Endothelial cell of umbilical vein (primary cell): ENCODE data around the gene KATNAL1. TPM values are rescaled to one million over a fixed set of nuclear protein-coding genes. Genes with fewer than 3 reads are reported as not detected.

Experiments used
- BruUV-seq: library from RNA; stranded (reverse); fragments of 400-500 nt; replicated peaks from 2 replicates; lab custom pipeline; 2021; lab: Mats Ljungman, UMichigan
- CTCF ChIA-PET: fragments of 300-600, 350-600 bp; sonication (Branson Sonifier 250); formaldehyde crosslinking; loops from one replicate; lab custom pipeline; 2021; ENCODE audit warnings: antibody characterized with exemption, inconsistent platforms; lab: Charles Lee
- POLR2A ChIA-PET: fragments of 300-600, 350-600 bp; sonication (Branson Sonifier 250); formaldehyde crosslinking; loops from one replicate; lab custom pipeline; 2021; ENCODE audit warnings: antibody characterized with exemption, inconsistent platforms; lab: Charles Lee
- DNase-seq: peaks from one replicate; pipeline ENCODE4 v3.0.0-alpha.2; 2011; ENCODE audit warnings: low read depth, low spot score
- FAIRE-seq: peaks from 2 replicates; lab custom pipeline; 2011; peaks lifted over from hg19 to GRCh38; lab: Jason Lieb, UNC
- H2AFZ ChIP-seq: 2 replicates; pipeline ENCODE4 v1.6.0; 2012; ENCODE audit warnings: low read depth, low read length, control low read depth, inconsistent platforms
- H3K27ac ChIP-seq: 2 replicates; pipeline ENCODE4 v1.5.1; 2011; ENCODE audit warnings: low read depth, mild to moderate bottlenecking, control low read depth, low read length, moderate library complexity; ENCODE audit not compliant: insufficient read depth
- H3K27me3 ChIP-seq, 2 experiments: 2 replicates each; pipeline versions ENCODE4 v1.6.0 to v1.6.1; 2011; ENCODE audit warnings: low read length in 2 of 2, mixed read lengths in 1 of 2; ENCODE audit not compliant: control insufficient read depth in 2 of 2, insufficient read depth in 2 of 2
- H3K36me3 ChIP-seq, 2 experiments: 2 replicates in 1 of 2; 3 replicates in 1 of 2; pipeline ENCODE4 v1.5.1; 2011; ENCODE audit warnings: low read length in 2 of 2, mild to moderate bottlenecking in 1 of 2, moderate library complexity in 1 of 2; ENCODE audit not compliant: control insufficient read depth in 2 of 2, insufficient read depth in 2 of 2; ENCODE audit errors: extremely low read depth in 1 of 2
- H3K4me1 ChIP-seq: 3 replicates; pipeline ENCODE4 v1.5.1; 2011; ENCODE audit warnings: mild to moderate bottlenecking, low read length; ENCODE audit not compliant: control insufficient read depth, insufficient read depth; ENCODE audit errors: extremely low read depth
- H3K4me2 ChIP-seq: 2 replicates; pipeline ENCODE4 v1.6.1; 2011; ENCODE audit warnings: low read length, control low read depth, mixed read lengths; ENCODE audit not compliant: insufficient read depth
- H3K4me3 ChIP-seq, 3 experiments: fragments of 200-600 bp in 1 of 3; sonication (generic), shearing (Covaris generic) in 1 of 3; replicated peaks in 1 of 3; 2 replicates each; pipeline ENCODE4 v1.5.1; 2011 to 2016; ENCODE audit warnings: control low read depth in 3 of 3, low read length in 3 of 3, mild to moderate bottlenecking in 2 of 3, inconsistent platforms in 1 of 3, low read depth in 1 of 3, moderate library complexity in 1 of 3; ENCODE audit not compliant: insufficient read depth in 1 of 3
- H3K79me2 ChIP-seq: 2 replicates; pipeline ENCODE4 v1.6.0; 2012; ENCODE audit warnings: low read length, inconsistent platforms; ENCODE audit not compliant: control insufficient read depth, insufficient read depth
- H3K9ac ChIP-seq: replicated peaks from 2 replicates; pipeline ENCODE3; 2011; ENCODE audit warnings: low read length, control low read depth; ENCODE audit not compliant: insufficient read depth; ENCODE audit errors: extremely low read depth
- H3K9me1 ChIP-seq: replicated peaks from 3 replicates; pipeline ENCODE4 v1.6.0; 2011; ENCODE audit warnings: mild to moderate bottlenecking, low read length; ENCODE audit not compliant: control insufficient read depth, insufficient read depth; ENCODE audit errors: extremely low read depth
- H3K9me3 ChIP-seq: replicated peaks from 2 replicates; pipeline ENCODE4 v1.5.1; 2012; ENCODE audit warnings: low read length, inconsistent platforms; ENCODE audit not compliant: control insufficient read depth, insufficient read depth
- H4K20me1 ChIP-seq: replicated peaks from 2 replicates; pipeline ENCODE3; 2011; ENCODE audit warnings: mild to moderate bottlenecking, low read length; ENCODE audit not compliant: control insufficient read depth, insufficient read depth; ENCODE audit errors: extremely low read depth
- CTCF ChIP-seq, 2 donors: IDR thresholded peaks; 1 replicate in 1 of 2; 2 replicates in 1 of 2; pipeline ENCODE4 v1.5.1; 2011; ENCODE audit warnings: low read length in 2 of 2, mild to moderate bottlenecking in 2 of 2, moderate library complexity in 2 of 2, control low read depth in 1 of 2, inconsistent platforms in 1 of 2, low read depth in 1 of 2; ENCODE audit not compliant: insufficient read depth in 1 of 2; ENCODE audit errors: extremely low read depth in 1 of 2
- EZH2 ChIP-seq: IDR thresholded peaks from 2 replicates; pipeline ENCODE4 v1.6.1; 2012; ENCODE audit warnings: borderline replicate concordance, low read depth, mild to moderate bottlenecking, moderate library complexity, low read length, inconsistent platforms; ENCODE audit not compliant: severe bottlenecking
- FOS ChIP-seq: IDR thresholded peaks from 2 replicates; pipeline ENCODE4 v1.6.1; 2011; ENCODE audit warnings: mild to moderate bottlenecking, low read length, moderate library complexity, borderline replicate concordance; ENCODE audit not compliant: insufficient read depth
- GATA2 ChIP-seq: IDR thresholded peaks from 2 replicates; pipeline ENCODE4 v1.7.0; 2011; ENCODE audit warnings: low read depth, mild to moderate bottlenecking, moderate library complexity, mixed read lengths, low read length; ENCODE audit not compliant: insufficient read length, insufficient read depth
- JUN ChIP-seq: IDR thresholded peaks from 2 replicates; pipeline ENCODE4 v1.6.1; 2011; ENCODE audit warnings: borderline replicate concordance, low read depth; ENCODE audit not compliant: insufficient read length, insufficient read depth
- MYC ChIP-seq: IDR thresholded peaks from one replicate; pipeline ENCODE4 v1.6.1; 2011; ENCODE audit warnings: mild to moderate bottlenecking, low read depth, low read length
- POLR2A ChIP-seq: IDR thresholded peaks from 2 replicates; pipeline ENCODE4 v1.6.1; 2012; ENCODE audit warnings: low read depth, mild to moderate bottlenecking, control low read depth, low read length
- POLR2AphosphoS5 ChIP-seq: IDR thresholded peaks from 2 replicates; pipeline ENCODE4 v1.6.1; 2012; ENCODE audit warnings: low read depth, mild to moderate bottlenecking, control low read depth, low read length, moderate library complexity; ENCODE audit not compliant: insufficient read depth
- dilution Hi-C: fragments of 300-500 bp; cut with MboI; formaldehyde crosslinking; loops from one replicate; pipeline ENCODE4 v1.15.0; 2019; ENCODE audit warnings: low sequenced_read_pairs; ENCODE audit not compliant: extremely low pct_ligation_motif_present
- intact Hi-C: fragments of 100-400 bp; cut with micrococcal nuclease; formaldehyde crosslinking; loops from one replicate; pipeline ENCODE4 v1.10.0; 2022
- polyA plus RNA-seq, 4 experiments: library from polyadenylated mRNA; depleted of rRNA in 3 of 4; stranded (reverse) in 3 of 4; unstranded in 1 of 4; fragments of >200 nt; gene quantifications; 2 replicates each; pipeline versions ENCODE4 v1.2.1 to v1.2.3, GENCODE V29; 2011 to 2012; ENCODE audit warnings: missing spikeins in 1 of 4
- total RNA-seq: library from RNA; stranded (reverse); gene quantifications from 2 replicates; pipeline ENCODE4 v1.2.3, GENCODE V29; 2021
- TF ChIP-seq, protein P1 (sequence below): IDR thresholded peaks from 2 replicates; pipeline ENCODE4 v1.6.1; 2011; ENCODE audit not compliant: insufficient read depth, insufficient read length

The KATNAL1 gene
- total and polyA plus RNA-seq, 2 donors (not counting 3 experiments of a cell fraction or from before 2014, with no cell fraction given), result 7.2 to 49.2 TPM

GRCh38 chr13:30154931-30155330, 152.4 kb downstream of the KATNAL1 start:
- no peaks in the 10 kb centered on the region for H3K36me3 ChIP-seq
- BruUV-seq, result no TSS peak
- H3K9me1 ChIP-seq, result no peaks in the 10 kb centered on the region
- H3K27me3 ChIP-seq, result peaks cover 0 to 3% of the 10 kb centered on the region in 2 experiments
- intact Hi-C loops (no loop called here), dilution Hi-C loops (no loop called here)
- H3K4me1 ChIP-seq, result no peaks in the 10 kb centered on the region
- H3K4me3 ChIP-seq, result no peak overlapping the region
- ChIA-PET CTCF (interaction anchor here (3.0 kb wide), 1 partner anchor 22 kb away, joined by 16 read pairs; no protein-coding TSS in a partner anchor), POLR2A (no interaction called here)
- no peak for TF ChIP-seq CTCF (IDR thresholded peaks at IDR 0.05; ENCODE audit: extremely low read depth in 1 of 2, insufficient read depth in 1 of 2, low read depth in 1 of 2, low read length in 2 of 2)
- no peak for TF ChIP-seq POLR2AphosphoS5
- TF ChIP-seq GATA2, result no peak
- no peak overlapping the region for H3K9ac ChIP-seq
- DNase-seq (no peak), FAIRE-seq (no peak)
- no peak overlapping the region for H2AFZ ChIP-seq
- no peaks in the 10 kb centered on the region for H4K20me1 ChIP-seq
- H3K4me2 ChIP-seq, result no peak overlapping the region
- H3K27ac ChIP-seq, result no peak overlapping the region
- no peaks in the 10 kb centered on the region for H3K9me3 ChIP-seq
- no peaks in the 10 kb centered on the region for H3K79me2 ChIP-seq

GRCh38 chr13:30154531-30154930, 152.8 kb downstream of the KATNAL1 start:
- Histone ChIP-seq H3K4me3 (no peak overlapping the region), H4K20me1 (no peaks in the 10 kb centered on the region), H3K4me2 (no peak overlapping the region), H3K9me1 (no peaks in the 10 kb centered on the region), H3K4me1 (no peaks in the 10 kb centered on the region), H3K9ac (no peak overlapping the region), H3K36me3 (no peaks in the 10 kb centered on the region), H3K9me3 (no peaks in the 10 kb centered on the region), H2AFZ (no peak overlapping the region), H3K27me3 (peaks cover 0 to 3% of the 10 kb centered on the region in 2 experiments), H3K79me2 (no peaks in the 10 kb centered on the region), H3K27ac (no peak overlapping the region)
- dilution Hi-C loops (no loop called here), intact Hi-C loops (no loop called here)
- FAIRE-seq (no peak), DNase-seq (no peak)
- CTCF ChIA-PET, result interaction anchor here (3.0 kb wide), 1 partner anchor 22 kb away, joined by 16 read pairs; no protein-coding TSS in a partner anchor
- BruUV-seq, result no TSS peak
- TF ChIP-seq, protein P1, sequence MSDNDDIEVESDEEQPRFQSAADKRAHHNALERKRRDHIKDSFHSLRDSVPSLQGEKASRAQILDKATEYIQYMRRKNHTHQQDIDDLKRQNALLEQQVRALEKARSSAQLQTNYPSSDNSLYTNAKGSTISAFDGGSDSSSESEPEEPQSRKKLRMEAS, result no peak
- TF ChIP-seq CTCF (IDR thresholded peaks at IDR 0.05; ENCODE audit: extremely low read depth in 1 of 2, insufficient read depth in 1 of 2, low read depth in 1 of 2, low read length in 2 of 2) (no peak), MYC (no peak), EZH2 (no peak), POLR2AphosphoS5 (no peak), GATA2 (no peak), JUN (no peak), FOS (no peak), POLR2A (no peak)
- POLR2A ChIA-PET, result no interaction called here
